Endothelial cell (in vitro differentiated cells): ENCODE data around the gene TRIM68. TPM values are rescaled to one million over a fixed set of nuclear protein-coding genes. Genes with fewer than 3 reads are reported as not detected.
A peak's percentile ranks its signal among the peaks of the same experiment; 100 is the strongest.

Experiments used
- DNase-seq: peaks from one replicate; pipeline ENCODE4 v3.0.0; 2021; ENCODE audit warnings: low spot score
- H3K27ac Mint-ChIP-seq: one replicate; pipeline ENCODE4 v1.8.0; 2021; ENCODE audit warnings: mixed read lengths, inconsistent platforms; ENCODE audit not compliant: unreplicated experiment
- H3K27me3 Mint-ChIP-seq: one replicate; pipeline ENCODE4 v1.8.0; 2021; ENCODE audit warnings: mild to moderate bottlenecking, moderate library complexity, mixed read lengths, inconsistent platforms; ENCODE audit not compliant: unreplicated experiment
- H3K36me3 Mint-ChIP-seq: one replicate; pipeline ENCODE4 v1.8.0; 2021; ENCODE audit warnings: mild to moderate bottlenecking, low read depth, mixed read lengths, inconsistent platforms; ENCODE audit not compliant: unreplicated experiment
- H3K4me1 Mint-ChIP-seq: one replicate; pipeline ENCODE4 v1.8.0; 2021; ENCODE audit warnings: mild to moderate bottlenecking, mixed read lengths, inconsistent platforms; ENCODE audit not compliant: unreplicated experiment
- H3K4me3 Mint-ChIP-seq: one replicate; pipeline ENCODE4 v1.8.0; 2021; ENCODE audit warnings: mild to moderate bottlenecking, mixed read lengths, inconsistent platforms; ENCODE audit not compliant: unreplicated experiment
- H3K9me3 Mint-ChIP-seq: one replicate; pipeline ENCODE4 v1.8.0; 2021; ENCODE audit warnings: mixed read lengths, inconsistent platforms; ENCODE audit not compliant: unreplicated experiment
- total RNA-seq: library from RNA; stranded (reverse); fragmentation: NEBNext Ultra II Directional; extraction: Animal tissue kit (Norgen Biotek cat#: 25700); gene quantifications from one replicate; pipeline ENCODE4 v1.2.1, GENCODE V29; 2021; ENCODE audit not compliant: unreplicated experiment
- TF ChIP-seq, protein P1 (sequence below): fragments of 200-600 bp; sonication (generic); IDR thresholded peaks from one replicate; pipeline ENCODE4 v1.5.0; 2021; ENCODE audit warnings: antibody characterized with exemption; ENCODE audit not compliant: unreplicated experiment

TRIM68 gene
- total RNA-seq, 1 donor from 2014 or later: 15.2 TPM

DNA sequence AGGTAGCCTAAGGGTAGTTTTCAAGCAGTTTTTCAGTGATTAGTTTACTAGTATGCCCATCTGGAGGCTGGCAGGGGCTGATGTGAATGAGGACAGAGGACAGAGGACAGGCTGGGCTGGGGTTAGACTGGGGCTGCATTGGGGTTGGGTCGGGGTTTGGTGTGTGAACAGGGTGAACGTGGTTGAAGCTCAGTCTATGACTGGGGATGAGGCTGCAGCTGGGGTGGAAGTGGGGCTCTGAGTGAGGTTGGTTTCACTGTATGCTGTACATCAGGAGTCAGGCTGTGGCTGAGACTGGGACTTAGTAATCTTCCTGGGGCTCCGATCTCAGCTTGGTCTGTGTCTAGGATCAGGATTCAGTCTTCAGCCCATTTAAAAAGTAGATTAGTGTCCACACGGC lies 36.2 kb upstream of the TRIM68 start:
- Mint-ChIP-seq H3K9me3 (no peaks in the 10 kb centered on the region), H3K27ac (no peak overlapping the region), H3K4me3 (no peak overlapping the region), H3K27me3 (peaks cover 3% of the 10 kb centered on the region), H3K36me3 (no peaks in the 10 kb centered on the region), H3K4me1 (peaks cover 26% of the 10 kb centered on the region)
- DNase-seq: no peak
- TF ChIP-seq, protein P1, sequence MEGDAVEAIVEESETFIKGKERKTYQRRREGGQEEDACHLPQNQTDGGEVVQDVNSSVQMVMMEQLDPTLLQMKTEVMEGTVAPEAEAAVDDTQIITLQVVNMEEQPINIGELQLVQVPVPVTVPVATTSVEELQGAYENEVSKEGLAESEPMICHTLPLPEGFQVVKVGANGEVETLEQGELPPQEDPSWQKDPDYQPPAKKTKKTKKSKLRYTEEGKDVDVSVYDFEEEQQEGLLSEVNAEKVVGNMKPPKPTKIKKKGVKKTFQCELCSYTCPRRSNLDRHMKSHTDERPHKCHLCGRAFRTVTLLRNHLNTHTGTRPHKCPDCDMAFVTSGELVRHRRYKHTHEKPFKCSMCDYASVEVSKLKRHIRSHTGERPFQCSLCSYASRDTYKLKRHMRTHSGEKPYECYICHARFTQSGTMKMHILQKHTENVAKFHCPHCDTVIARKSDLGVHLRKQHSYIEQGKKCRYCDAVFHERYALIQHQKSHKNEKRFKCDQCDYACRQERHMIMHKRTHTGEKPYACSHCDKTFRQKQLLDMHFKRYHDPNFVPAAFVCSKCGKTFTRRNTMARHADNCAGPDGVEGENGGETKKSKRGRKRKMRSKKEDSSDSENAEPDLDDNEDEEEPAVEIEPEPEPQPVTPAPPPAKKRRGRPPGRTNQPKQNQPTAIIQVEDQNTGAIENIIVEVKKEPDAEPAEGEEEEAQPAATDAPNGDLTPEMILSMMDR: no peak

DNA sequence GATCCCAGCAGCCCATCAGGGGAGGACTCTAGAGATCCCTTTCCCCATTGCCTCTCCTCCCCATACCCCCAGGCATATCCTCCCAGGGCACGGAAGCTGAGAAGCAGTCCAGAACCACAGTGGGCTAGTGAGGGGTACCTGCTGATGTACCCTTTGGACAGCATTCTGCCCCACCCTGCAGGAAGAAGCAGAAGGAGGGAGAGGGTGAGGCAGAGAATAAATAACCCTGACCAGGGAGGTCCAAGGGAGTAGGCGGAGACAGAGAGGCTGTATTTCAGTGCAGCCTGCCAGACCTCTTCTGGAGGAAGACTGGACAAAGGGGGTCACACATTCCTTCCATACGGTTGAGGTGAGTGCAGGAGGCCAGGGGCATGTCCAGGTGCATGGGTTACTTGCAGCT lies 35.7 kb upstream of the TRIM68 start, which contains the start of gene OR51E1:
Gene OR51E1 (plus strand): TSS at position 301 of the 400 bp plus-strand sequence. CDS start 8,545 bp downstream, outside the sequence.
- Mint-ChIP-seq H3K4me3 (no peak within 1 kb of the TSS), H3K27ac (peak within 1 kb of the TSS; percentile 2), H3K36me3 (no peaks in the 10 kb centered on the region), H3K27me3 (peaks cover 3% of the 10 kb centered on the region), H3K9me3 (no peaks in the 10 kb centered on the region), H3K4me1 (peaks cover 21% of the 10 kb centered on the region)
- DNase-seq: no peak
- TF ChIP-seq, protein P1: no peak

DNA sequence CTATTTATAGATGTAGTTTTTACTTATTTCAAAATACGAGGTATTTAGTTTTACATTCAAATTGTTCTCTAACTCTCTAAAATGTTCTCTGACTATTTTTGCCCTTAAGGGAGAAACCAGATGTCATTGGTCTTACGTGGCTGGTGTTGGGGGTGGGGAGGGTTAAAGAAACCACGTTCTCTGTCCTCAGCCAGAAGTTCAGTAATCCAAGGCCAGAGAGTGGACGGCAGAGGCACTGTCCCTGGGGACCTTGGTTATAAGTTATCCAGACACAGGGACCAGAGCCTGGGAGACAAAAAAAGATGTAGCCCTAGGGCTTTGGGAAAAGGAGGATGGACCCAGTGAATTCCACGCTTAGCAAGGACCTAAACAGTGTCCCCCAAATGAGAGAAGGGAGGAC lies 35.0 kb upstream of the TRIM68 start:
- no peak overlapping the region for H3K4me3 Mint-ChIP-seq
- TF ChIP-seq, protein P1: no peak
- no peak overlapping the region for H3K27ac Mint-ChIP-seq
- DNase-seq: no peak
- peaks cover 3% of the 10 kb centered on the region for H3K27me3 Mint-ChIP-seq
- H3K9me3 Mint-ChIP-seq: no peaks in the 10 kb centered on the region
- peaks cover 18% of the 10 kb centered on the region for H3K4me1 Mint-ChIP-seq
- H3K36me3 Mint-ChIP-seq: no peaks in the 10 kb centered on the region

DNA sequence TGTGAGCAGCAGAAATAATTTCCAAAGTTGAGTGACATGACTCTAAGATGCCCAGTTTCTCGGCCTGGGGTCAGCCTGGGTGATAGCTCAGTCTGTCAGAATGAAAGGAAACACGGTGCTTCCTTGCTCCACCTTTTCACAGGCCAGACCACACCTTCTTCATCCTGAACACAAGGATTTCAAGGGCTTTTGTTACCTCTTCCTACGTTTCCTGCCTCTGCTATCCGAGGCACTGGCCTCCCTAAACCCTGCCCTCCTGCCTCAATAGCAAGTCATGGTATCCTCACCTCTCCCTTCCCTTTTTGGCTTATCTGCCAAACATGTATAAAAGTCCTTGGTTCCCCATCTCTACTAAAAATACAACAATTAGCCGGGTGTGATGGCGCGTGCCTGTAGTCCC lies 34.0 kb upstream of the TRIM68 start:
- no peak for DNase-seq
- Mint-ChIP-seq H3K4me3 (no peak overlapping the region), H3K9me3 (no peaks in the 10 kb centered on the region), H3K27ac (no peak overlapping the region), H3K36me3 (no peaks in the 10 kb centered on the region), H3K27me3 (peaks cover 3% of the 10 kb centered on the region), H3K4me1 (peaks cover 17% of the 10 kb centered on the region)
- TF ChIP-seq, protein P1: no peak

DNA sequence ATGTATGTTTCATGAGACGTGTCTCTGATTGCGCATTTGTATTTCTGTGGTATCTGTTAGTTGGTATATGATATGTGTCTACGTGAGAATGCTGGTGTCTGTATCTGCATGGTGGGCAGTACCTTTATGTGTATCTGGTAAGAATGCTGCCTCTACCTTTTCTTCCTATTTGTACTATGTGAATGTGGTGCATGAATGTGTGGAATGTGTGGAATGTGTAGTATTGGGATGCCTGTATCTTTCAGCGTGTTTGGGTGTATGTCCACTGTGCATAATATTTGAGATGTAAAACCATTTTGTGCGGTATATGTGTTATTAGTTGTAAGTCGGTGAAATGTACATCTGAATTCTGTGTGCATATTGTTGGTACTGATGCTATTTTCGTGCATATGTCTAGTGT lies 33.5 kb upstream of the TRIM68 start:
- Mint-ChIP-seq H3K4me1 (peaks cover 17% of the 10 kb centered on the region), H3K36me3 (no peaks in the 10 kb centered on the region), H3K9me3 (no peaks in the 10 kb centered on the region), H3K27ac (no peak overlapping the region), H3K27me3 (peaks cover 3% of the 10 kb centered on the region), H3K4me3 (no peak overlapping the region)
- TF ChIP-seq, protein P1: no peak
- no peak for DNase-seq
